Progenitor cell of endocrine pancreas (in vitro differentiated cells): ENCODE measurements around the gene IRX5. TPM values are rescaled to one million over a fixed set of nuclear protein-coding genes. Genes with fewer than 3 reads are reported as not detected.

Experiments used
- DNase-seq: peaks from one replicate; pipeline ENCODE4 v3.0.0; 2021; ENCODE audit warnings: low spot score; ENCODE audit not compliant: unreplicated experiment
- H3K27ac Mint-ChIP-seq: 2 replicates; pipeline ENCODE4 v1.8.0; 2021; ENCODE audit warnings: mild to moderate bottlenecking, moderate library complexity, mixed read lengths
- H3K27me3 Mint-ChIP-seq: 2 replicates; pipeline ENCODE4 v1.8.0; 2021; ENCODE audit warnings: mixed read lengths
- H3K36me3 Mint-ChIP-seq: 2 replicates; pipeline ENCODE4 v1.8.0; 2022; ENCODE audit warnings: mixed read lengths; ENCODE audit not compliant: insufficient read depth
- H3K4me1 Mint-ChIP-seq: 2 replicates; pipeline ENCODE4 v1.8.0; 2021; ENCODE audit warnings: low read depth, mixed read lengths
- H3K4me3 Mint-ChIP-seq: 2 replicates; pipeline ENCODE4 v1.8.0; 2021; ENCODE audit warnings: low read depth, mild to moderate bottlenecking, moderate library complexity, mixed read lengths
- H3K9me3 Mint-ChIP-seq: 2 replicates; pipeline ENCODE4 v1.8.0; 2021; ENCODE audit warnings: low read depth, mixed read lengths
- CTCF ChIP-seq: fragments of 200-600 bp; sonication (generic); IDR thresholded peaks from one replicate; pipeline ENCODE4 v1.5.0; 2021; ENCODE audit warnings: antibody characterized with exemption, mild to moderate bottlenecking; ENCODE audit not compliant: unreplicated experiment
- total RNA-seq: library from RNA; stranded (reverse); gene quantifications from 2 replicates; pipeline ENCODE4 v1.2.1, GENCODE V29; 2021

The IRX5 gene
- total RNA-seq, 1 donor from 2014 or later, result 1.2 TPM

- Mint-ChIP-seq H3K27ac (no peak overlapping the region), H3K4me3 (peak overlapping the region; percentile 12), H3K4me1 (peaks cover 26% of the 10 kb centered on the region), H3K27me3 (peaks cover 26% of the 10 kb centered on the region), H3K36me3 (no peaks in the 10 kb centered on the region), H3K9me3 (no peaks in the 10 kb centered on the region)
- no peak for DNase-seq
- no peak for TF ChIP-seq CTCF
These were observed 4.4 kb upstream of the IRX5 start for GRCh38 chr16:54926166-54926838.

- no peaks in the 10 kb centered on the region for H3K9me3 Mint-ChIP-seq
- H3K27ac Mint-ChIP-seq, result peak overlapping the region; percentile 67
- DNase-seq, result no peak
- peaks cover 34% of the 10 kb centered on the region for H3K27me3 Mint-ChIP-seq
- H3K4me3 Mint-ChIP-seq, result peak overlapping the region; percentile 80
- H3K4me1 Mint-ChIP-seq, result peaks cover 30% of the 10 kb centered on the region
- TF ChIP-seq CTCF, result no peak
- H3K36me3 Mint-ChIP-seq, result no peaks in the 10 kb centered on the region
These were observed 3.3 kb upstream of the IRX5 start for GRCh38 chr16:54927125-54928015.

GRCh38 chr16:54928016-54928356 lies 2.7 kb upstream of the IRX5 start:
- Mint-ChIP-seq H3K9me3 (no peaks in the 10 kb centered on the region), H3K27me3 (peaks cover 39% of the 10 kb centered on the region), H3K4me1 (peaks cover 33% of the 10 kb centered on the region), H3K36me3 (no peaks in the 10 kb centered on the region), H3K4me3 (peak overlapping the region; percentile 80), H3K27ac (peak overlapping the region; percentile 67)
- DNase-seq, result no peak
- TF ChIP-seq CTCF, result no peak

GRCh38 chr16:54928411-54929089 lies 2.1 kb upstream of the IRX5 start:
- H3K9me3 Mint-ChIP-seq, result no peaks in the 10 kb centered on the region
- no peaks in the 10 kb centered on the region for H3K36me3 Mint-ChIP-seq
- peaks cover 33% of the 10 kb centered on the region for H3K4me1 Mint-ChIP-seq
- peak overlapping the region; percentile 80 for H3K4me3 Mint-ChIP-seq
- H3K27ac Mint-ChIP-seq, result peak overlapping the region; percentile 67
- no peak for DNase-seq
- no peak for TF ChIP-seq CTCF
- H3K27me3 Mint-ChIP-seq, result peaks cover 41% of the 10 kb centered on the region
